Measurements from ENCODE around the gene EDAR.

Gene EDAR

GRCh38 chr2:109000738-109001137 is 11.7 kb upstream of the EDAR start:
- DNase-seq = no peak

- DNase-seq = no peak
These were observed 9.9 kb upstream of the EDAR start for GRCh38 chr2:108998911-108999310.

- DNase-seq = no peak
These were observed 5.2 kb upstream of the EDAR start for GRCh38 chr2:108994178-108994577.

GRCh38 chr2:108993095-108993937 is 4.3 kb upstream of the EDAR start:
- DNase-seq = no peak

- DNase-seq = peak; percentile 25
These were observed 784 bp downstream of the EDAR start for GRCh38 chr2:108988076-108988795.

GRCh38 chr2:108986916-108987510 is 2.0 kb downstream of the EDAR start:
- DNase-seq = peak; percentile 57

GRCh38 chr2:108983610-108984009 is 5.4 kb downstream of the EDAR start:
- no peak for DNase-seq

GRCh38 chr2:108983061-108983460 is 6.0 kb downstream of the EDAR start:
- no peak for DNase-seq

GRCh38 chr2:108982259-108982679 is 6.8 kb downstream of the EDAR start:
- DNase-seq = no peak

GRCh38 chr2:108981846-108982245 is 7.2 kb downstream of the EDAR start:
- DNase-seq = no peak

- no peak for DNase-seq
These were observed 8.9 kb downstream of the EDAR start for GRCh38 chr2:108980076-108980475.

GRCh38 chr2:108979461-108979860 is 9.6 kb downstream of the EDAR start:
- no peak for DNase-seq

- DNase-seq = no peak
These were observed 10.3 kb downstream of the EDAR start for GRCh38 chr2:108978709-108979111.

- DNase-seq = no peak
These were observed 13.2 kb downstream of the EDAR start for GRCh38 chr2:108975613-108976435.

- DNase-seq = no peak
These were observed 14.3 kb downstream of the EDAR start for GRCh38 chr2:108974674-108975073.

GRCh38 chr2:108972663-108973062 is 16.4 kb downstream of the EDAR start:
- no peak for DNase-seq

- no peak for DNase-seq
These were observed 17.1 kb downstream of the EDAR start for GRCh38 chr2:108971661-108972566.

- DNase-seq = no peak
These were observed 18.7 kb downstream of the EDAR start for GRCh38 chr2:108970369-108970768.

- DNase-seq = no peak
These were observed 19.2 kb downstream of the EDAR start for GRCh38 chr2:108969856-108970255.

GRCh38 chr2:108968619-108969018 is 20.4 kb downstream of the EDAR start:
- peak; percentile 48 for DNase-seq

GRCh38 chr2:108967757-108968156 is 21.3 kb downstream of the EDAR start:
- DNase-seq = no peak

All from stimulated activated CD4-positive, alpha-beta T cell treated with anti-CD3 and anti-CD28 coated beads, Interleukin-15, amount 100 ng/mL, for 24 hours (primary cell).